GM18870 (cell line): ENCODE measurements around the gene WSB1.
"Not testable (repeated sequence)": the region's sequence is repeated elsewhere in the genome, so short reads cannot be mapped to it uniquely, and the experiment has no call there.

Source experiments
- ATAC-seq: cut with Tn5 transposase; IDR thresholded peaks from one replicate; pipeline ENCODE4 v1.9.1; 2021; ENCODE audit warnings: moderate library complexity; ENCODE audit not compliant: unreplicated experiment

The WSB1 gene

DNA sequence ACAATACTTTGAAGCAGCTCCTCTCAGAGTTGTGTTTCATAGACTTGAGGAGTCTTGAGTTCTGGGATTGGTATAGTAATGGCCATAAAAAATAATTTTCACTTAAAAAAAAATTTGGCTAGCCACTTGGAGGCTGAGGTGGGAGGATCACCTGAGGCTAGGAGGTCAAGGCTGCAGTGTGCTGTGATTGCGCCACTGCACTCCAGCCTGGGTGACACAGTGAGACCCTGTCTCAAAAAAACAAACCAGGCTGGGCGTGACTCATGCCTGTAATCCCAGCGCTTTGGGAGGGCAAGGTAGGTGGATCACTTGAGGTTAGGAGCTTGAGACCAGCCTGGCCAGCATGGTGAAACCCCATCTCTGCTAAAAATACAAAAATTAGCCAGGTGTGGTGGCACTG lies 14.8 kb upstream of the WSB1 start:
- ATAC-seq: not testable (repeated sequence)

DNA sequence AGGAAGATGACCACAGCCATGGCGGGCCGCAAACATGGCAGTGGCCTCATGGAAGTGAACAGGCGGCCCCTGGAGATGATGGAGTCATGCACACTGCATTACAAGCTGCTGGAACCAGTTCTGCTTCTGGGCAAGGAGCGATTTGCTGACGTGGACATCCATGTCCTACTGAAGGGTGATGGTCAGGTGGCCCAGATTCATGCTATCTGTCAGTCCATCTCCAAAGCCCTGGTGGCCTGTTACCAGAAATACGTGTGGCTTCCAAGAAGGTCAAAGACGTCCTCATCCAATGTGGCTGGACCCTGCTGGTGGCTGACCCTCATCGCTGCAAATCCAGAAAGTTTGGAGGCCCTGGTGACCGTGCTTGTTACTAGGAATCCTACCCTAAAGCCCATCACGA lies 13.4 kb upstream of the WSB1 start:
- no peak for ATAC-seq

DNA sequence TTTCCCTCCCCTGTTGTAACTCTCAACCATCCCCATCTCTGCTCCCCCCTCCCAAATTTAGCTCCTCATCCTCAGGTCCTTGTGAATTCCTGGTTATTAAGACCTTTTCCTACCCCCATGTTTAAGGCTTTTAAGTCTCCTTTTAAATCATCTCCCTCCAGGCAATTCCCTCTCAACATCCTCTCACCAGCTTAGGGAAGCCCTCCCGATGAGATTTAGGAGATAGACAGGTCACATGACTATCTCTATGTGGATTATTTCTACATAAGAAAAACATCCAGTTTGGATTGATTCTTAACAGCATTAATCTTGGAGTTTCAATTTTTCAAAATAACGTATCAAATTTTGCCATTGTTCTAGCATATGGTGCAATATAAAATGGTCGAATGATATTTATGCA lies 12.5 kb upstream of the WSB1 start:
- ATAC-seq: no peak

DNA sequence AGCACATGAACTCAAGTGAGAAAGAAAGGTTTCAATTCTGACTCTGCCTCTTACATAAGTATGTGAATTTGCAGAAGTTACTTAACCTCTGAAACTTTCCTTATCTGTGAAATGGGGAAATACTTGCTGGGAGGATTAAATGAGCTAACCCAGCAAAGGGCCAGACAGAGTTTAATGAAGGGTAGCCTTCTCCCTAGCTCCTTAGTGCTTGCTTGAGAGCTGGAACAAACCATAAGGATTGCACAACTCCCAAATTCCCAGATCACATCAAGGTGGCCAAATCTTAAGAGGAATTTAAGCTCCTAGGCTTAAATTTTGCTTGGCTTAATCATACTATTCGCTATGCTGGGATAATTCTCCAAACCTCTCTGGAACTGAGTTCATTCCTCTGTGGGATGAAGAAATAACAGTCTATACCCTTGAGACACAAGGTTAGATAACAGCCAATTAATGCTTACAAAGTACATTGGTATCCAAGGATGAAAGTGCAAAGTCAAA lies 11.8 kb upstream of the WSB1 start:
- peak; percentile 72 for ATAC-seq

DNA sequence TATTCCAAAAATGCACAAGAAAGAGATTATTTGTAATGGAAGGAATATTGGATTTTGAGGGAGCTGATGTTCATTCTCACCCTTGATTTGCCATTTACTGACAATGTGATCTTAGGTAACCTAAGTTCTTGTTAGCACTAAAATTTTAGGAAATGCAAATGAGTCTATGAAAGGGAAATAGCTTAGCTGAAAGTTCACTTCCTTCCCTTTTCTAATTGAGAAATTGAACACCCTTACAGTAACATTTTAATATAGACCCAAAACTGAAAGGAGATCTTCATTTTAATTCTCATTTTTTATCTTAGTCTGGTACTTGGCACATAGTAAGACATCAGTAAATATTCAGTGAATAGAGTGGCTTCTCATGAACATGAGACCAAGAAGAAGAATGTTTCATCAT lies 10.9 kb upstream of the WSB1 start:
- ATAC-seq: no peak

DNA sequence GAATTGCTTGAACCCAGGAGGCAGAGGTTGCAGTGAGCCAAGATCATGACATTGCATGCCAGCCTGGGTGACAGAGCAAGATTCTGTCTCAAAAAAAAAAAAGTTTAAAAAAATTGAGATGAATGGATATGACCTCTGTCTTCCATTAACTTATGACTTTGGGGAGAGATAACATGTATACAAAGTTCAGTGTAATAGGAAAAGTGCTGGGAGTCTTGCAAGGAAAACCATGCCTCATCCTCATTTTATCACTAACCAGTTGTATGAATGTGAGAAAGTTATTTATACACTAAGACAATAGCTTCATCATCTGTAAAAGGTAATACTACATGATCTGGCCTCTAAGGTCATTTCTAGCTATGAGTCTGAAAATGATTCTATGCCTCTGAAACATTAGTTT lies 10.2 kb upstream of the WSB1 start:
- no peak for ATAC-seq

DNA sequence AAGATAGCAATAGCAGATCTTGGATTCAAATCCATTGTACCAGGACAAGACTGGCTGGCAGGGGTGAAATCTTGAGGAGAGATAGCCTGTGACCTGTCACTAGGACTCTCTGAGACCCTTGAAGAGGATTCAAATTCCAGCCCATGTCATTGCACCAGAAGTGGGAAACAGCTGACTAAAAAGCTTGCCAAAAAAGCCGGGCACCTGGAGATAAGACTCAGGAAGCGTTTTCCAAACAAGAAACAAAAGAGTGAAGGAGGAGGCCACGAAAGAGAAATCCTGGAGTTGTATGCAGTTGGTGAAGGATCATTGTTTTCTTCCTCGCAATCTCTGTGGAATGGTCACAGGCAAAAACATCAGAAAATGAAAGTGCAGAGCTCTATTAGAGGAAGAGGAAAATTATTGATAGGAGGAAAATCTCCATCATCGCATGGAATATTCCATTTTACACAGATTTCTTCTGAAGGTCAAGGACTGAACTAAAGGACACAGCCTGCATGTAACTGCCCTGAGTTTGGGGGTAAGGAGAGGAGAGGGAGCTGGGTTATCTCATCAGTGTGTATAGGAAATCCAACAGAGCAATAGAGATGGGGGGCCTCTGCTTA lies 9.0 kb upstream of the WSB1 start:
- no peak for ATAC-seq

DNA sequence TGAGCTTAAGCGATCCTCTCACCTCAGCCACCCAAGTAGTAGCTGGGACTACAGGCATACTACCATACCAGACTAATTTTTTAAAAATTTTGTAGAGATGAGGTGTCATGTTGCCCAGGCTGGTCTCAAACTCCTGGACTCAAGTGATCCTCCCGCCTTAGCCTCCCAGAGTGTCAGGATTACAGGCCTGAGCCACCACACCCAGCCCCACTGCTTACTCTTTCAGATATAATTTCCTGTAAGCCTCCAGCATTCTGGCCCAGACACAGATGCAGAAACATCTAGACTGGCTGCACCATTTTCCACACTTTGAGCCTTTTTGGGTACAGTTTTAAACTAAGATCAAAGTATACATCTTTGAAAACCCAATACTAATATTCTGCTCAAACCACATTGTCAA lies 8.4 kb upstream of the WSB1 start:
- no peak for ATAC-seq

DNA sequence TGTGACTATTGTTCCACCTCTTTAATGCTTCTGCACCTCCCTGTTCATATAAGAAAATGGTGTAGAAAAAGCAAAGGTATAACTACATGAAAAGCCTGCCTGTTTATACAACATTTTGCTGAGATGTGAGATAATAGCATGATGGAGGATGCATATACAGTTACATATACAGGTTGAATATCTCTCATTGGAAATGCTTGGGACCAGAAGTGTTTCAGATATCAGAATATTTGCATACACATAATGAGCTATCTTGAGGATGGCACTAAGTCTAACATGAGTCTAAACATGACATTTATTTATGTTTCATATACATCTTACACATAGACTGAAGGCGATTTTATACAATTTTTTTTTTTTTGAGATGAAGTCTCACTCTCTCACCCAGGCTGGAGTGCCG lies 5.7 kb upstream of the WSB1 start:
- ATAC-seq: no peak

DNA sequence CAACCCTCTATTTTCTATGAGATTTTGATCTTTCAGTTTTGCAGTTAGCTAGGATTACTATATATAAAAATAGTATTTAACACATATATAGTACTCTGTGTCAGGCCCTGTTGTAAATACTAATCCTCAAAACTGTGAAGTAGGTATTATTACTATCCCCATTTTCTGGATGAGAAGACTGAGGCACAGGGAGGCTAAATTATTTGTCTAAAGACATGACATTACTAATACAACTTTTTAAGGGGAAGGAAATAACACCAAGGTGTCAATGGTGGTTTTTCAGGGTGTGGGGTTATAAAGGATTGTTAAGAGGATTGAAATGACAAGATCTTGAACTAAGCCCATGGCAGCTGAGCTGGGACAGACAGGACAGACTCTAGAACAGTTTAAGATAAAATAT lies 4.1 kb upstream of the WSB1 start:
- no peak for ATAC-seq

DNA sequence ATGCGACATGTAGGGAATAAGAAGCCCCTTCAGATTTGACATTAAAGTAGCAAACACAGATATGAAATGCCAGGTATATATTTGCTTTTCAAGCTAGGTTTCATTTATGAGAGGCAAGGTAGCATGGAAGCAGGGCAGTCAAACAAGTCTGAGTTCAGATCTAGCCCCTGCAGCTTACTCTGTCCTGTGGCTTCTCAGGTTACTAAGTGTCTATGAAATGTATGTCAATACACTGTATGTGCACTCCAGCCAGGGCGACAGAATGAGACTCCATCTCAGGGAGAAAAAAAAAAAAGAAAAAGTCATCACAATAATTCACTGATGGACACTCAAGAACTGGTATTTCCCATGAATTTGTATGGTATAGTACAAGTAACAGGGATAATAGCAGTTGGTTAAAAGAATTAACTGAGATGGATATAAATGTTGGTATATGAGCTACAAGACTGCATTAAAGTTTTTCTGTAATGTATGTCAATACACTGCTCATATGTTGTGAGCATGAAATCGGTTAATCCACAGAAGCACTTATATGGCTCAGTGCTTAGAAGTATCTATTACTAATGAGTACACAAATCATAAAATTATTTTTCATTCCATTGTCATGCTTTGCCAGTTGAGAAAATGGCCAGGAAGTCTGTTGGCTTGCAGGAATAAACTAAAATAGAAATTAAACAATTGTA lies 2.9 kb upstream of the WSB1 start:
- no peak for ATAC-seq

DNA sequence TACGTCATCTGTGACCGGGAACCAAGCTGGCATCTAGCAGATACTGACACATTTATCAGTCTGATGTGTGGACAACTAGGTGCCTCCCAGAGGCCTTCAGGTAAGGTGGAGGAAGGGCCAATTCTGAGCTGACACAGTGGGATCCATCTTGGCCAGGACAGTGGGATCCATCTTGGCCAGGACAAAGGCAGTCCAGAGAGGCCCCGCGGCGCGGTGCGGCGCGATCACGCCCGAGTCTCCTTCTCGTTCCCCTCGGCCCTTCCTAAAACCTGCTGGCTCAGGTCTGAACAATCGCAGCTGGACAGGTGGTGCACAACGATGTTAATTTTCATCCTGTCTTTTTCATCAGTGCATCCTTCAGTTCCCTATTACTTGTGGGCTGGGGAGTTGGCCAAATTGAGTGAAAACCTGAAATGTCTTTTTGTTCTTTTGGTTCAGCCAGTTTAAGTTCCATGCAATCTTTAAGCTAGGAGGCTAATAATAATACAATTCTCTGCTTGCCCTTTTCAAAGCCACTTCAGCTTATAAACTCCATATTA lies 486 bp upstream of the WSB1 start:
- no peak for ATAC-seq

DNA sequence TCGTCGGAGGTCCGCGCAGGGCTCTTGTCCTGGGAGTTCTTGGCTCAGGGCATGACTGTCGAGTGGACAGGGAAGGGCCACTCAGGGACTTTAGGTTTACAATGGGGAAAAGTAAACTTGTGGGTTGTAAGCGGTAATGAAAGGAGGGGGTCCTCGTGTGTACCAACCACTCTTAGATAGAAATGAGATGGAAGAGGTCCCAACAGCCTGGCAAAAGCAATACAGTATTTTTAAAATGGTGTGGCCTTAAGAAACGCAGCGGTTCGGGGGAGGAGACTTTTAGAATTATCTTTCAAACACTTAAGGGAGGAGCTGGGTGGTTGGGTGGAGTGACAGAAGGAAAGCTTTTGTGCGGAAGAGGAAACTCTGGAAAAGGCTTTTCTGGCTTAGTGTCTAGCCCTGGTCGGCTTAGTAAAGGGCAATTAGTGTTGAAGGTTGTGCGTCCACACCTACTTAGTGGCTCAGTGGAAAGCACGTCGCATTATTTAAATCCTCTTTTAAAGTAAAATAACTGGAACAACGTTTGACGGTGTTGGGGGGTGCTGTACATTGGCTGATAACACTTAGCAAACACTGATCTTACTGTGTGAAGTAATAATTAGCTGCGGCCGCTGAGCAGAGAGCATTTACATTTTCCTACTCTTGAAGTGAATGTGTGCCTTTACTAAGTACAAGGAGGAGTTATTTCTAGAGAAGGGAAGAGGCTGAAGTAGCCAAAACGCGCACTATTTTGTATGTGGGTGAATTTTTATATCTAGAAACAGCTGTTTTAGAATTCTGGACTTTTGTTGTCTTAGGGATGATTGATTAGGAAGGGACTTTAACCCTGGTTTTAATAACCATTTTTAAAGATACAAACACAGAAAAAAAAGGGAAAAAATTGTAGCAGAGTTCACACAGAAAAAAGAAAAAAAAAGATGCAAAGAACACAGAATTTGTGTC lies 1.0 kb downstream of the WSB1 start:
- ATAC-seq: peak; percentile 54

DNA sequence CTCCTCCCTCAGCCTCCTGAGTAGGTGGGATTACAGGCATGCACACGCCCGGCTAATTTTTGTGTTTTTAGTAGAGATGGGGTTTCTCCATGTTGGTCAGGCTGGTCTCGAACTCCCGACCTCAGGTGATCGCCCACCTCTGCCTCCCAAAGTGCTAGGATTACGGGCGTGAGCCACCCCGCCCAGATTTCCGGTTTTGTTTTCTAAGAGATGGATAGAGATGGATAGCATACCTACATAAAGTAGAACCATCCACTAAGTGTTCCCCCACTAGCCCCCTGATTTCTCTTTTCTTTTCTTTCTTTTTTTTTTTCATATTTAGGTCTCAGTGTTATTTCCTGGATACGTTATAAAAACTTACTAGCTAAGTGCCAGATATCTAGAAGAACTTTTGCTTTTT lies 2.0 kb downstream of the WSB1 start:
- no peak for ATAC-seq

DNA sequence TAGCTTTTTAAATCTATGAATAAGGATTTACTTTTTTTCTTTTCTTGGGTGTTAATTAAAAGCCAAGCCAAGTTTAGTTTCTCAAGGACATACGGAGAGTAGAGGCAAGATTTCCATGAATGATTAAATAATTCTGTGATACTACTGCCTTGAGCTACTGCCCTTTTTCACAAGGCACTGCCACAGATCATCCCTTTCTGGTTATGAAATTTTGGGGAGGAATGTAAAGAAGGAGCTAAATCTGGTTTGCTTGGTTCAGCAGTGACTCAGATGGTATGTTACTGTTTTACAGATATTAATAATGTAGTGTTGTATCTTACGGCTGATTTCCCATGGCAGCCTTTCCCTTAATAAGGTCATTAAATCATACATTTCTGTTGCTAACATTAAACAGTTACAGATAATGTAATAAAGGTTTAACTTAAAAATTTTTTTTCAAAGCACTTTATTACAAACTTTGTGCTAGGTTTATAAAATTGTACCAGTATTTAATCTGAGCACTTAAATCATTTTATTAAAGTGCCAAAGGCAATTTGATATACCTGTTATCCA lies 2.6 kb downstream of the WSB1 start:
- ATAC-seq: no peak

DNA sequence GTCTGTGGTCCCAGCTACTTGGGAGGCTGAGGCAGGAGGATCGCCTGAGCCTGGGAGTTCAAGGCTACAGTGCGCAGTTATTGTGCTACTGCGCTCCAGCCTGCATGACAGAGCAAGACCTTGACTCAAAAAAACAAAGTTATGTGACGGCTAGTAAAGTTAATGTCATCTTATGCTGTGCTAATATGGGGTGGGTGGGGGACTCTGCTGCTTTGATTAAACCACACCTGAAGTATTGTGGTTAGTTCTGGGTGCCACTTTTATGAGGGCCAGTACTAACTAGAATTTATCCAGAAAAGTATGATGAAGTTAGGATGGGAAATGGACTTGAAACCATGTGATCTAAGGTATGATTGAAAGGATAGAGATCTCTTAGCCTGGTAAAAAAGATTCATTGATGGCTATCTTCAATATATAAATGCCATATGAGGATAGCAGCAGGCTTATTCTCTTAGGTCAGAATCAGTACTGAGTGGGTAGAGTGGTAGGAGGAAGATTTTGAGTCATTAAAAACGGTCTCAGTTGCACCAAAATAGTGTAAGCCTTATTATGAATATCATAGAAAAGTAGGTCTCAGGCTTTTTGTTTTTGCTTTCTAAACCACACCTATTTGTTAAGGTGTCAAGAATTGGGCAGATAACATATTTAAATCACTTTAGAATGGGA lies 5.6 kb downstream of the WSB1 start:
- ATAC-seq: no peak

DNA sequence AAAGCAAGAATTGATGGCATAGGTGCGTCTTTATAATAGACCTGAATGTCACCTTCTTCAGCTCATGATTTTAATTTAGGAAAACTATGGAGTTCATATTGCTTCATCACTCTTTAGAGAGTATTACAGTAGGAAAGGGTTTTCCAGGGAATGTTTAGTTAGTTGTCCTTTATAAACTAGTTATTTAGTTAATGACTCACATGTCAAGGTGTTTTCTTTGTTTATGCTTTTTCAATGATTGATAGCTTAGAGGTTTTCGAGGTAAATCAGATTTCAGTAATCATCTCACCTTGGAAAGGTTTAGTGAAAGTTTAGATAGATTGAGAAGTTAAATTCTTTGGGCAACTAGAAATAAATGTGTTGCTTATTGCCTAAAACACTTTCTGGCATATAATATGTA lies 9.8 kb downstream of the WSB1 start:
- ATAC-seq: no peak

DNA sequence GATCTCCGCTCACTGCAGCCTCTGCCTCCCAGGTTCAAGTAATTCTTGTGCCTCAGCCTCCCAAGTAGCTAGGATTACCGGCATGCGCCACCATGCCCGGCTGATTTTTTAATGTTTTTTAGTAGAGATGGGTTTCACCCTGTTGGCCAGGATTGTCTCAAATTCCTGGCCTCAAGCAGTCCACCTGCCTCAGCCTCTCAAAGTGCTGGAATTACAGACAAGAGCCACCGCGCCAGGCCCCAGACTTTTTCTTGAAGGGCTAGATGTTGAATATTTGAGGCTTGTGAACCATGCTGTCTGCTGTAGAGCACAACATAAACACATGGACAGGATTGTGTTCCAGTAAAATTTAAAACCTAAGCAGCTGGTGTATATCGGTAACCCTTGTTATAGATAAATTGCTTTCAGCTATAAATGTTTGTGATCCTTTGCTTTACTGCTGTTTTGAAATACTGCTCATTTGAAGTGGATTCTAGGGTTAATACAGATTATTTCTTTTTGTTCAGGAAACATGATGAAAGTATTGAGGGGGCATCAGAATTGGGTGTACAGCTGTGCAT lies 12.4 kb downstream of the WSB1 start:
- no peak for ATAC-seq

DNA sequence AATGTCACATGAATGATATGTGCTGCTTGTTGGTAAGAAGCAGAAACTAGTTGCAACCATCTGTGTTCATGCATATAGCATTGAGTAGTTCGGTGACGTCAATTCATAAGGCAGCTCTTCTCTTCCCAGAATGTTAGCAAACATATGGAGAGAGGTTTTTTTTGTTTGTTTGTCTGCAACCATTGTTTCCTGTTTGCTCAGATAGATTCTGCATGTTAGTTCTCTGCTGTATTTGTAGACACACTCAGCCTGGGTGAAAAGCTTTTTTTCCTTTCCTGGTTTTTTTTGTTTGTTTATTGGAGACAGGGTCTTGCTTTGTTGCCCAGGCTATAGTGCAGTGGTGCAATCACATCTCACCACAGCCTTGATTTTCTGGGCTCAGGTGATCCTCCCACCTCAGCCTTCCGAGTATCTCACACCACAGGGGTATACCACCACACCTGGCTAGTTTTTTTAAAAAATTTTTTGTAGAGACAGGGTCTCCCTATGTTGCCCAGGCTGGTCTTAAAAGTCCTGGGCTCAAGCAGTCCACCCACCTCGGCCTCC lies 16.7 kb downstream of the WSB1 start:
- ATAC-seq: no peak

DNA sequence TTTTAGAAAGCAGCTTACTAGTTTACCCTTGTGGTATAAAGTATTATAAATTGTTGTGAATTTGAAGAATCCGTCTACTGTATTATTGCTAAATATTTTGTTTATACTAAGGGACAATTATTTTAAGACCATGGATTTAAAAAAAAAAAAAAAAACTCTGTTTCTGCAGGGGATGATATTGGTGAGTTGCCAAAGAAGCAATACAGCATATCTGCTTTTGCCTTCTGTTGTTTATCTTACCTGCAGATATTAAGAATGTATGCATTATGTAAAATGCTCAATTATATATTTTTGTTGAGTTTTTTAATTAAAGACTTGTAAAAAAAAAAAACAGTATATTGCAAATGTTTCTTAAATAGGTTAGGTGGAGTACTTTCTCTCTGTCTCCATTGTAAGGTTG lies 19.4 kb downstream of the WSB1 start:
- ATAC-seq: no peak
